Liver (tissue), 9 donors: ENCODE data around the gene KLF13. TPM values are rescaled to one million over a fixed set of nuclear protein-coding genes. Genes with fewer than 3 reads are reported as not detected.
A peak's percentile ranks its signal among the peaks of the same experiment; 100 is the strongest.

ENCODE experiments used
- DNase-seq: peaks from one replicate; pipeline ENCODE4 v3.0.0-alpha.2; 2017; ENCODE audit warnings: low spot score
- H3K27ac ChIP-seq, 2 donors: one replicate each; pipeline ENCODE4 v1.7.0; 2013; ENCODE audit warnings: inconsistent platforms in 2 of 2, low read length in 2 of 2, control low read depth in 1 of 2, low read depth in 1 of 2, mild to moderate bottlenecking in 1 of 2
- H3K27me3 ChIP-seq, 4 donors: one replicate each; pipeline versions ENCODE4 v1.6.1 to v1.7.0; 2013; ENCODE audit warnings: low read length in 3 of 4, inconsistent platforms in 1 of 4, mild to moderate bottlenecking in 1 of 4, moderate library complexity in 1 of 4; ENCODE audit not compliant: control insufficient read depth in 4 of 4, insufficient read depth in 4 of 4
- H3K36me3 ChIP-seq, 4 donors: one replicate each; pipeline versions ENCODE4 v1.6.1 to v1.7.0; 2013; ENCODE audit warnings: low read length in 3 of 4, mild to moderate bottlenecking in 3 of 4, low read depth in 1 of 4, moderate library complexity in 1 of 4; ENCODE audit not compliant: control insufficient read depth in 4 of 4, insufficient read depth in 3 of 4
- H3K4me1 ChIP-seq, 4 donors: one replicate each; pipeline versions ENCODE4 v1.6.1 to v1.7.0; 2013; ENCODE audit warnings: low read length in 3 of 4, mild to moderate bottlenecking in 3 of 4, moderate library complexity in 1 of 4; ENCODE audit not compliant: control insufficient read depth in 4 of 4, insufficient read depth in 4 of 4
- H3K4me3 ChIP-seq, 3 donors: one replicate each; pipeline versions ENCODE4 v1.6.1 to v1.7.0; 2013; ENCODE audit warnings: low read length in 3 of 3, control low read depth in 1 of 3, low read depth in 1 of 3, mild to moderate bottlenecking in 1 of 3
- H3K9ac ChIP-seq, 2 donors: one replicate each; pipeline ENCODE4 v1.7.0; 2013; ENCODE audit warnings: low read length in 2 of 2, mild to moderate bottlenecking in 2 of 2, moderate library complexity in 2 of 2, control low read depth in 1 of 2, low read depth in 1 of 2
- H3K9me3 ChIP-seq, 4 donors: one replicate each; pipeline versions ENCODE4 v1.6.1 to v1.7.0; 2013; ENCODE audit warnings: low read length in 3 of 4; ENCODE audit not compliant: control insufficient read depth in 4 of 4
- CTCF ChIP-seq: fragments of 150-350 bp; IDR thresholded peaks from 2 replicates; pipeline ENCODE4 v1.5.1; 2017; ENCODE audit warnings: improper control_type of control experiment, low read depth, low read length; ENCODE audit not compliant: missing input control
- EGR1 ChIP-seq, 2 donors: IDR thresholded peaks; 2 replicates each; pipeline ENCODE4 v1.6.1; 2016 to 2018; ENCODE audit warnings: antibody characterized with exemption in 2 of 2, low read depth in 2 of 2
- FOXA1 ChIP-seq: IDR thresholded peaks from 2 replicates; pipeline ENCODE4 v1.6.1; 2016; ENCODE audit warnings: antibody characterized with exemption
- FOXA2 ChIP-seq: IDR thresholded peaks from 2 replicates; pipeline ENCODE4 v1.6.1; 2016; ENCODE audit warnings: antibody characterized with exemption
- GABPA ChIP-seq, 2 donors: IDR thresholded peaks in 1 of 2; conservative IDR thresholded peaks in 1 of 2; 2 replicates each; pipeline ENCODE4 v1.6.1; 2016; ENCODE audit warnings: antibody characterized with exemption in 2 of 2, mild to moderate bottlenecking in 1 of 2, moderate library complexity in 1 of 2
- HNF4A ChIP-seq, 2 donors: conservative IDR thresholded peaks; 2 replicates each; pipeline ENCODE4 v1.6.1; 2016; ENCODE audit warnings: antibody characterized with exemption in 2 of 2, mild to moderate bottlenecking in 2 of 2
- HNF4G ChIP-seq: IDR thresholded peaks from 2 replicates; pipeline ENCODE4 v1.6.1; 2016; ENCODE audit warnings: antibody characterized with exemption
- NR2F2 ChIP-seq: IDR thresholded peaks from 2 replicates; pipeline ENCODE4 v1.6.1; 2016; ENCODE audit warnings: antibody characterized with exemption
- RAD21 ChIP-seq, 2 donors: IDR thresholded peaks; 2 replicates each; pipeline ENCODE4 v1.6.1; 2016; ENCODE audit warnings: antibody characterized with exemption in 2 of 2, mild to moderate bottlenecking in 2 of 2
- RXRA ChIP-seq, 2 donors: IDR thresholded peaks; 2 replicates each; pipeline ENCODE4 v1.6.1; 2017 to 2018; ENCODE audit warnings: antibody characterized with exemption in 2 of 2, mild to moderate bottlenecking in 1 of 2
- SP1 ChIP-seq: IDR thresholded peaks from 2 replicates; pipeline ENCODE4 v1.6.1; 2018; ENCODE audit warnings: antibody characterized with exemption, mild to moderate bottlenecking
- TAF1 ChIP-seq: conservative IDR thresholded peaks from 2 replicates; pipeline ENCODE4 v1.6.1; 2016; ENCODE audit warnings: antibody characterized with exemption, mild to moderate bottlenecking
- YY1 ChIP-seq: IDR thresholded peaks from 2 replicates; pipeline ENCODE4 v1.6.1; 2016; ENCODE audit warnings: antibody characterized with exemption, mild to moderate bottlenecking
- ZBTB33 ChIP-seq: IDR thresholded peaks from 2 replicates; pipeline ENCODE4 v1.6.1; 2016; ENCODE audit warnings: antibody characterized with exemption
- WGBS: extraction: QIAGEN DNeasy Blood & Tissue Kit; methylation state at CpG from one replicate; pipeline ENCODE4 v1.1.7; 2013; 5-methylcytosine and 5-hydroxymethylcytosine counted together
- polyA plus RNA-seq, 2 donors: library from polyadenylated mRNA; stranded (reverse) in 1 of 2; unstranded in 1 of 2; fragments of 200-250 nt in 1 of 2; fragments of >200 nt in 1 of 2; fragmentation: Nextera tagmentation in 1 of 2; extraction: Ambion mirVana in 1 of 2; gene quantifications; one replicate each; pipeline versions ENCODE4 v1.2.1 to v1.2.3, GENCODE V29; 2013 to 2015
- total RNA-seq, 2 donors: library from RNA; depleted of rRNA; stranded (reverse); fragments of >200 nt; gene quantifications; one replicate each; pipeline ENCODE4 v1.2.3, GENCODE V29; 2014
- TF ChIP-seq, protein P1 (sequence below): IDR thresholded peaks from 2 replicates; pipeline ENCODE4 v1.6.1; 2016; ENCODE audit warnings: antibody characterized with exemption
- donor health status: healthy.
- donor health status: healthy.
- donor health status: healthy.
- donor health status: healthy.
- donor health status: healthy.

The KLF13 gene
- total and polyA plus RNA-seq, 4 donors = 17.4 to 77.1 (median 57.5) TPM

DNA sequence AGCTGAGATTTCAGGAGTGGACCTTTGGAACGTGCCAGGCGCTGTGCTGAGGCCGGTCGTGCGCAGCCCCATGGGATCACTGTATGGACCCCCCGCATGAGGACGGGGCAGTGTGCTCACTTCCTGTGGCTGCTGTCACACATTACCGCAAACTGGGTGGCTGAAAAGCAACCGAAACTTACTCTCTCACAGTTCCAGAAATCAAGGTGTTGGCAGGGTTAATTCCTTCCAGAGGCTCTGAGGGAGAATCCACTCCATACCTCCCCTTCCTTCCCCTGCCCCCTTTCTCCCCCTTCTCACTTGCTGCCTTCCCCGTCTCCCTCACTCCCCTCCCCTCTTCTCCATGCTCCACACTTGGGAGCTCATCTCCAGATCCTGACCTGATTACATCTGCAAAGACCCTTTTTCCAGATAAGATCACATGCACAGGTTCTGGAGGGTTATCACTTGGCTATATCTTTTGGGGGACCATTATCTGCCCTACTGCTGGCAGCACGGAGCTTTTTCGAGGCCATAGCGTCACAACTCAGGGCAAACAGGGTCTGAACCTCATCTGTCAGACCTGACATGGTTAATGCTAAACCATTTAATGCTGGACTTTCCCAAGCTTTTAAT lies 41.2 kb downstream of the KLF13 start:
- no peak for TF ChIP-seq HNF4G
- peak in 1 of 2 donors; percentile 10 for TF ChIP-seq HNF4A (conservative IDR thresholded peaks at IDR 0.05)
- DNase-seq = no peak
- no peak overlapping the region for H3K4me3 ChIP-seq

GRCh38 chr15:31369727-31370126 lies 43.1 kb downstream of the KLF13 start:
- 96% methylated on average over 1 of the region's 1 CpG for WGBS
- H3K4me1 ChIP-seq = peaks cover 19 to 51% (median 32%) of the 10 kb centered on the region in 4 donors
- H3K9ac ChIP-seq = no peak overlapping the region
- DNase-seq = no peak
- H3K27ac ChIP-seq = peak overlapping the region in 1 of 2 donors; percentile 37
- no peaks in the 10 kb centered on the region for H3K27me3 ChIP-seq
- peaks cover 0 to 7% (median 4%) of the 10 kb centered on the region in 4 donors for H3K36me3 ChIP-seq
- H3K4me3 ChIP-seq = no peak overlapping the region
- H3K9me3 ChIP-seq = no peaks in the 10 kb centered on the region
- TF ChIP-seq CTCF = no peak
- TF ChIP-seq, protein P1, sequence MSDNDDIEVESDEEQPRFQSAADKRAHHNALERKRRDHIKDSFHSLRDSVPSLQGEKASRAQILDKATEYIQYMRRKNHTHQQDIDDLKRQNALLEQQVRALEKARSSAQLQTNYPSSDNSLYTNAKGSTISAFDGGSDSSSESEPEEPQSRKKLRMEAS = no peak
- no peak for TF ChIP-seq GABPA (IDR thresholded peaks at IDR 0.05 in 1 of 2, conservative IDR thresholded peaks at IDR 0.05 in 1 of 2)
- no peak for TF ChIP-seq RAD21 (IDR thresholded peaks at IDR 0.05)
- no peak for TF ChIP-seq FOXA1
- no peak for TF ChIP-seq TAF1
- no peak for TF ChIP-seq EGR1 (IDR thresholded peaks at IDR 0.05; ENCODE audit: low read depth in 2 of 2)
- no peak for TF ChIP-seq ZBTB33
- no peak for TF ChIP-seq HNF4A (conservative IDR thresholded peaks at IDR 0.05)

More for the DNA sequence above, 41.2 kb downstream of the KLF13 start:
- Histone ChIP-seq H3K27me3 (no peaks in the 10 kb centered on the region), H3K27ac (peak overlapping the region; percentile 81 to 93), H3K4me1 (peaks cover 27 to 62% (median 45%) of the 10 kb centered on the region in 4 donors), H3K36me3 (peaks cover 0 to under 1% (median 0%) of the 10 kb centered on the region in 4 donors), H3K9me3 (no peaks in the 10 kb centered on the region), H3K9ac (no peak overlapping the region)
- 73% methylated on average over 13 of the region's 13 CpGs for WGBS

DNA sequence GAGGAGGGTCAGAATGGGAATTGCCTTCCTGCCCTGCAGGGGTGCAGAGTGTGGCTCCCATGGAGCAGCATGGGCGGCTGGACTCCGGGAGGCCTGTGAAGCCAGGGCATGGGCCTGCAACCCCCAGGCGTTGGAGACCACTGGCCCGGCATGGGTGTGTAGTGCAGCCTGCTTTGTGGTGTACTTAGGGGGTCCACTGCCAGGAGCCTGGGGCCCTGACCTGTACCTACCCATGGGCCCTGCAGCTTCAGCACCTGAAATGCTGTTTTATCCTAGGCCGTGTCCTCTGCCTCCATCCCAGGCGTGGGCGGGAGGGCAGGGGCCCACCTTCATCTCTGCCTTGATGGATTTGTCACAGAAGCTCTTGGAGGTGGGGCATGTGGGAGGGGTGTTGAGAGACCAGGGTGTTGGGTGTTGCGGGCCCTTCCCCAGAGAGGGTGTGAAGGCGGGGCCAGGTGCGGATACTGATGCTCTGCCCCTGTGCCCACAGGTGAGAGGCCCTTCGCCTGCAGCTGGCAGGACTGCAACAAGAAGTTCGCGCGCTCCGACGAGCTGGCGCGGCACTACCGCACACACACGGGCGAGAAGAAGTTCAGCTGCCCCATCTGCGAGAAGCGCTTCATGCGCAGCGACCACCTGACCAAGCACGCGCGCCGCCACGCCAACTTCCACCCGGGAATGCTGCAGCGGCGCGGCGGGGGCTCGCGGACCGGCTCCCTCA lies 45.0 kb downstream of the KLF13 start:
- Histone ChIP-seq H3K27me3 (no peaks in the 10 kb centered on the region), H3K4me3 (no peak overlapping the region), H3K27ac (no peak overlapping the region), H3K36me3 (peaks cover 0 to 7% (median 5%) of the 10 kb centered on the region in 4 donors), H3K9ac (no peak overlapping the region), H3K9me3 (no peaks in the 10 kb centered on the region), H3K4me1 (peaks cover 8 to 43% (median 23%) of the 10 kb centered on the region in 4 donors)
- TF ChIP-seq NR2F2 = no peak
- TF ChIP-seq SP1 = no peak
- TF ChIP-seq YY1 = no peak
- TF ChIP-seq, protein P1 = no peak
- no peak for TF ChIP-seq GABPA (IDR thresholded peaks at IDR 0.05 in 1 of 2, conservative IDR thresholded peaks at IDR 0.05 in 1 of 2)
- no peak for TF ChIP-seq ZBTB33
- no peak for TF ChIP-seq FOXA1
- TF ChIP-seq HNF4G = no peak
- no peak for TF ChIP-seq FOXA2
- no peak for TF ChIP-seq HNF4A (conservative IDR thresholded peaks at IDR 0.05)
- TF ChIP-seq EGR1 (IDR thresholded peaks at IDR 0.05; ENCODE audit: low read depth in 2 of 2) = no peak
- TF ChIP-seq CTCF = no peak
- no peak for TF ChIP-seq RAD21 (IDR thresholded peaks at IDR 0.05)
- no peak for TF ChIP-seq RXRA (IDR thresholded peaks at IDR 0.05)
- no peak for TF ChIP-seq TAF1
- DNase-seq = no peak
- 98% methylated on average over 38 of the region's 38 CpGs for WGBS
